NCI-H460 (cell line): ENCODE measurements around the gene LHX6. TPM values are rescaled to one million over a fixed set of nuclear protein-coding genes. Genes with fewer than 3 reads are reported as not detected.

Source experiments
- DNase-seq: peaks from one replicate; pipeline ENCODE4 v3.0.0-alpha.2; 2016; ENCODE audit warnings: low read depth; ENCODE audit errors: extremely low read depth
- total RNA-seq: library from RNA; depleted of rRNA; stranded (reverse); fragments of >200 nt; shearing (Covaris generic); gene quantifications from 2 replicates; pipeline ENCODE4 v1.2.3, GENCODE V29; 2014

LHX6 gene
- total RNA-seq, 1 experiment from 2014 or later: 0.10 TPM

DNA sequence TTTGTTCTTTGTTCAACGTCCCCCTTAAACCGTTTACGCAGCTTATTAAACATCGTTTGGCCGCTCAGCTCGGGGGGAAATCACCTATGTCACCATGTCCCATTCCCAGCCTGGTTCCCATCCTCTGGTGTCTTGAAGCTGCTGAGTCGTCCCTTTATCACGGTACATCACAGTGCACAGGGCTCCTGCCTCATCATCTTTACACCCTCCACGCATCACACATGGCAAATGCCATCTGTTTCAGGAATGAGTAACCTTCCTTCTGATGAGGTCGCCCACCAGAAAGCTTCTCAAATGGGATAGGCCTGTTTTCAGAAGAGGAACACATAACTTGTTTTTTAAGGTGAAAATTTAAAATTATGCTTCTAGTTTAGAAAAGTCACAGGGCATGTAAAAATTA lies 7.9 kb upstream of the LHX6 start:
- no peak for DNase-seq

- DNase-seq: no peak
Measured at GRCh38 chr9:122234022-122234748, 5.4 kb upstream of the LHX6 start.

GRCh38 chr9:122232796-122233306 lies 4.1 kb upstream of the LHX6 start:
- no peak for DNase-seq

DNA sequence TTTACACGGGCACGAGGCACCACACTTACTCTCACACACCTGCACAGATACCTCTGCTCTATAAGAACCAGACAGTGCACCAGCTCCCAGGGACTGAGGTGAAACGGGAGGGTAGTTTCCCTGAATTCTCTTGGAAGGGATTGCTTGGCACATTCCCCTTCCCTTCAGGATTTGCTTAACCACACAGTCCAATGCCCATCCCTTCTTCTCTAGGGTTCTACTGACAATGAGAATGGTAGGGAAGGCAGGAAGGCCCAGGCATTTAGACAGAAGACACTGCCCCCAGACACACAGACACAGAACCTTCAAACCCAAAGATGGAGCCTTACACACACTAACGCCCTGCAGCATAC lies 704 bp upstream of the LHX6 start:
- DNase-seq: no peak

DNA sequence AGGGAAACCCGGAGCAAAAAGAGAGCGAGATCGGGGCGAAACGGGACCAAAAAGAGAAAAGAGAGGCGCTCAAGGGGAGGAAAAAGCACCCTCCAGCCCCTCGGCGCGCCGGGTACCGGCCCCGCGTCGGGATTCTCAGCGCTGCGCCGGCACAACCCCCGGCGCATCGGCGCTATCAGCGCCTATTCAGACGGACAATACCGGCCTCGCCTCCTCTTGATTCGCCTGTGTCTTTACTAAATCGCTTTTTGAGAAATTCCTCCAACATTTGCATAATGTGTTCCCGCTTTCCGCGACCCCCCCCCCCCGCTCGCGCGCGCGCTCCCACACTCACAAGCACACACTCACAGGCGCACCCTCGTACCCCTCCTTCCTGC lies 578 bp downstream of the LHX6 start:
- no peak for DNase-seq

DNA sequence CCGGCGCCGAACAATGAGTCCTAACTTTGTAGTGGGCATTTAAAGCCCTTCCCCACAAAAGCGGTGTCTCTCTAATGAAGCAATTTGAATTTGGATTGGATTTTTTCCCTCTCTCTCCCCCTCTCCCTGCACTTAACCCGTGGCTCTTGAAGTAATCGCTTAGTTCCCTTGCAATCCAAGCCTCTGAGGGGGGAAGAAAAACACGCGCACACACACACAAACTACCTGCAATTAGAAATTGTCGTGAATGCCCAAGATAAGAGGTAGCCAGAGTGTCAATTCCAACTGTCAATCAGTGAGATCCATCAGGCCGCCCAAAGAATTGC lies 1.2 kb downstream of the LHX6 start:
- DNase-seq: no peak

GRCh38 chr9:122226758-122227574 lies 1.8 kb downstream of the LHX6 start:
- no peak for DNase-seq

DNA sequence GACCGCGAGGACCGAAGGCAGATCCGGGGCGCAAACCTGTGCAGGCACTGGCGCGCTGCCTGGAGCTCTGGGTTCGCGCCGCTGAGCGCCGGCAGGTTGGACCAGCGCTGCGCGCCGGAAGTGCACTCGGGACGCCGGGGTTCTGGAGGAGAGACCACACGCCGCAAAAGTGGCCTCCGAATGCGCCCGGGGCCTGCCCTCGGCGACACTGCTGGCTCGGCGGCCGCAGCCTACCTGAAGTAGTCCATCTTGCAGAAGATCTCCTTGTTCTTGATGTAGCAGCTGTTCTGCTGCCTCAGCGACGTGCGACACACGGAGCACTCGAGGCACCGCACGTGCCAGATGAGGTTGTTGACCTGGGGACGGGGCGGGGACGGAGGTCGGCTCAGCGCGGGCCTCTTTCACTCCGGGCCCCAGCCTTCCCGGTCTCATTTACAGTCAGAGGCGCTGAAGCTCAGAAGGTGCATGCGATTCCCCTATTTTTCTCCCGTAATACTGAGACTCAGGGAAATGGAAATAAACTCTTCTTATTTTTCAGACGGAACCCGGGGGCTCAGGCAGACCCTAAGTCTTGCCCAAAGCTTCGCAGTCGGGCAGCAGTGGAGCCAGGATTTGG lies 2.5 kb downstream of the LHX6 start:
- no peak for DNase-seq

- no peak for DNase-seq
Measured at GRCh38 chr9:122225312-122226141, 3.2 kb downstream of the LHX6 start.

DNA sequence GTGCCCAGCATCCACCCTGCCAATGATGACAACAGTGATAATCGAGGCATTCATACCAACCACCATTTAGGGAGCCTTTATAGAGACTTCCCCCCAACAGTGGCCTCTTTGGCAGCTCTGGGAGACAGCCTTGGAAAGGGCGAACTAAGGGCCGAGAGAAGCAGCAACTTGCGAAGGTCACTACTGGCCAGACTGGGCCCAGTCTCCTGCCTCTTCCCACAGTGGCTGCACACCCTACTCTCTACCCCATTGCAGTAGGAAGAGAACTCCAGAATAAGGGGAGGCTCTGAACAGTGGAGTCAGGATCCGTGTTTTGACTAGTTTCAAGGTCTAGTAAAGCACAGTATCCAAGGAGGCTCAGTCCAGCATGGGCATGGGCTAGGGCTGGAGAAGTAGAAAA lies 5.3 kb downstream of the LHX6 start:
- DNase-seq: no peak

DNA sequence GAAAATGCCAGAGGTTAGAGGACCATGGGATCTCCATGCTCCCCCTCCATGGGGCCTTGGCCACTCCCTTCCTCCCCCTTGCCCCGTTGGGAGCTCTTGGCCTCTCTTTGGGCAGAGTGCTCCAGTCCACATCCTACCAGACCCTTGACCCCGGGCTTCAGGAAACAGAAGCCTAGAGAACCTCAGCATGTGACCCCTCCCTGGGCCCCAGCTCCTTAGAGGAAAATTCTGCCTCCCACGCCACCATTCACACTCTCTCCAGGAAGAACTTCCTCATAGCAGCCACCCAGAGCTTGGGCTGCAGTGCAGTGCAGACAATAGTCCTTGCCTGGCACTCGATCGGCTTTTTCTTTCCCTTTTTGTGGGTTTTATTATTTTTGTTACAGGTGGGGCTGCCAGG lies 6.0 kb downstream of the LHX6 start:
- DNase-seq: no peak

DNA sequence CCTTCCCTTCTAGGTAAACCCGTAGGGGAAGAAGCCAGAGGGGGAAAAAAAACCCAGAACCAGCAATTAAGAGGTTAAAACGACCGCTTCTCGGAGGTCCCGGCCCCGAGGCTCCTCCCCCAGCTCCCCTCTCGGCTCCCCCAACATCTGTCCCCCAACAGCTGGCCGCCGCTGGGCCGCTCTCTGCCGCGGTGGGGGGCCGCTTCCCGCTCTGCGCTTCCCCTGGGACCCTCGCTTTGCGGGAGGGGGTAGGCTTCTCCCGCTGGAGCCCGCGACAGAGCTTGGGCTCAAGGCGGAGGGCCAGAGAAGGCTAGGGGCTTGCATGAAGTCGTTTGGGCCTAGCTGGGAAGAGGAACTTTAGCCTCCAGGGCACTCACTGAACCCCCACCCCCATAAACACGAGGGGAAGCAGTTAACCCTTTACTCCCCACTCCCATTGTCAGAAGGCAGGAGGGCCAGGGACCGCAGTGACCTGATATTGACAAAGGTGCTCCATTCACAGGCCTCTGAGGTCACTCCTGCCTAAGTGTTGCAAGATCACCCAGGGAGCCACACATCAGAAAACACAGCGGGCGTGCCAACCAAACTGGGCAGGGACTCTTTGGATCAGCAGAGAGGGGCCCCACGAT lies 7.5 kb downstream of the LHX6 start:
- DNase-seq: no peak

DNA sequence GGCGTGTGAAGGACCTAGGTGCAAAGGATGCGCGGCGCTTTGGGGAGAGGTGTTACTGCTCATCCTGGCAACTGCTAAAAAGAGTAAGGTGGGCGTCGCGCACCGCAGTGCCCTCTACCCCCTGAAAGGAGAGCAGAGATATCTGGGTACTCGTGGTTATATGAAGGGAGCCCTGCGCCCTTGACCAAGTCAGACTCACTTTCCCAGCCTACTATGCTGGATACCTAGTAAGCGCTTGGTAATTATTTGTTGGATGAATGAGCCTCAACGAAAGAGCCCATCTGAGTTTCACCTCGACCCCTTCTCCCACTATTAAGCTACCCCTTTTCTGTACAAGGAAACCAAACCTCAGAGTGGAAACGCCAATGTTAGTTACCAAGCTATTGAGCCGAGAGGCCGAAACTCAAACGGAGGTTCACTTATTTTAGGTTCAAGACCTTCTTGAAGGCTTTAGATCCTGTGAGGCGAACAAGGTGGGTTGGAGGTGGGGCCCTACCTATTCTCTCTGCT lies 8.0 kb downstream of the LHX6 start:
- no peak for DNase-seq

DNA sequence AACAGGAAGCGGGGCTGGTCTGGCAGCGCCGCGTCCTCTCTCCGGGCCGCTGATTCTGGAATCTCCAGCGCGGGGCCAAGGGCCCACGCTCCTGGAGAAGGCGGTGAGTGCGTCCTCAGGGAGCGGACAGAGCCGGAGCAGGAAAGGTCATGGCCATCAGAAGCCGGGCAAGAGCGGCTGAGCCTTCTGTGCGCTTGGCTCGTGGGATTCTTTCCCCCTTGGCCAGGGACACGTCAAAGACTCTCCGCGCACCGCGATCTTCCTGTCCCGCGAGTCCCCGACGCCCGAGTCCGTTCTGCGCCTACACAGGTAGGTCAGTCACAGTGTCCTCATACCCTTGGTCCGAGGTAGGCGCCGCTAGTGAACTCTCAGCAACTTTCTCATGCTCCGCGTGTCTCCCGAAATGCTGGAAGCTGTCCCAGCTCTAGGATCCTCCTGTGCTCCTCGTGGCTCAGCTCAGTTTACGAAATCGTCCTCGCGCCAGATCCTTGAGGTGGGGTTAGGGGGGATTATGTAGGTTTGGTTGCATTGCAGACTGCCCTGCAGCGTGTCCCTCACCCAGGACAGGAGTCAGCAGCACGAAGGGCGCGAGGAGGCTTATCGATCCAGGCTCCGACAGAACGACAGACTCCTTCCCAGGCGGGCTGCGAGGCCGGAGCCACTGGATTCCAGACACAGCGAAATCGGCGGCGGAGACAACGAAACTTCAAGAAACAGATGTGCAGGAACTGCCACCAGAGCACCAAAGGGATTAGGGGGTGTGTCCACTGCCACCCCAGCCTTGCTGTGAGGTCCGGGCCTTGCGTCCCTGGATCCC lies 8.7 kb downstream of the LHX6 start:
- no peak for DNase-seq

DNA sequence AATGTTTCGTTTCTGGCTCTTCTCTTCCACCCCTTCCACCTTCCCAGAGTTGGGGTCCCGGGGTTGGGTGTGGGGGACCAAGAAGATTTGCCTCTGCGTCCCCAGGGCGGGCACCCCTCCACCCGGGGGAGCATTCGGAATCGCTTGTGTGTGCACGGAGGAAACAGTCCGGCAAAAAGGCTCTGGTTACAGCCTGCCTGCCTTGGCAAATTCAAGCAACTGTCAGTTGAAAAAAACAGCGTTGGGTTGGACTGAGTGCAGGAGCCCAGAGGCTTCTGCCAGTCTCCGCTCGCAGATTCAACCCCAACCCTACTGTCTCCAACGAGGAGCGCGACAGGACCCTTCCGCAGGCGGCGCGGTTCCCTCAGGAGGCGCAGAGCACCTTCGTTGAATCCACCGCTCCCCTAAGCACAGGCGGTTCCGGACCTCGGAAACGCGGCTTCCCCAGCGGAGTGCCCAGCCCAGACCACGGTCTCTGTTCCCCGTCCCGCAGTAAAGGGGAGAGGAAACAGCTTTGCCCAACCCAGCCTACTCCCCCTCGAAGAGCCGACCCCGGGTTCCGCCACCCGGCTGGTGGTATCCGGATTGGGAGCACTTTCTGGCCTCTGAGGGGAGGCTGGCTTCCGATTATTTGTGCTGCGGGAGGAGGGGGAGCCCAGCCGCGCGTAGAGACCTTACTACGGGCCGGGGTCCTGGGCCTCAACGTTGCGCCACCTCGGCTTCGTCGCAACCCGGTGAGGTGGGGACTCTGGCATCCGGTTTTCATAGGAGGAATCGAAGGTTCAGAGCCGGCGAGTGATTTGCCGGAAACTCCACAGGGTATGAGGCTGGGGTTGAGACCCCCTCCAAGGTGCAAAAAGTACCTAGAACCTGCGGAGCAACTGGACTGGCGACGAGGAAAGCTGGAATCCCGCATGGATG lies 9.6 kb downstream of the LHX6 start:
- no peak for DNase-seq

DNA sequence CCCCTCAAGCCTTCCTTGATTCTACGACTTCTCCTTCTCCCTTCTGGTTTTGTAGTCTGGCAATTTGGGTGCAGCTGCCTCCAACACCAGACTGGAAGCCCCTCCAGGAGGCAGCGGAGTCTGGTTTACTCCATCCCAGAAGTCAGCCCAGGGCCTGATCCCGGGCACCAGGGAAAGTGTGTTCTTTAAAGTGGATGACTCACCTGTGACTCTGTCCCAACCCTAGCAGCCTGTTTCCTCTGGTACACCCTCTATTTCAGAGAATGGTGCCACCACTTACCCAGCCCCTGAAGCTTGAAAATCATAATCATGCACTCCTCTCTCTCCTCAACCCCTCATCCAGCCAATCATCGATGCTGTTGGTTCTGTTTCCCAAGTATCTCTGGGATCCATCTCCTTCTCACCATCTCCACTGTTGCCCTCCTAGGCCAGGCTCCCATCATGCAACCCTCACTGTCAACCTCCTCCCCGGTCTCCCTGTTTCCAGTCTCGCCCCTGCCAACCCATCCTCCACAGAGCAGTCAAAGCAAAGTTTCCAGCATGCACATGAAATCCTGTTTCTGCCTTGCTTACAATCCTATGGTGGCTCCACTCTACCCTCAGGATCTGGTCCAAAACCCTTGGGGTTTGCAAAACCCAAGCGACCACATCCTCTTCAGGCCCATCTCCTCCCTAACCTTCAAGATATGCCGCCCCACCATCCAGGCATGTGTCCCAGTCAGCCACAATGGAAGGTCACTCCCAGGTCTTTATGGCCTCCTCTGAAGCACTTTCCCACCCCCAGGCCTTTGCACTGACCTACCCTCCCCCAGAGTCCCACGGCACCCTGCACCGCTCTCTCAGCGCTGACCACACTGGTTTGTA lies 10.5 kb downstream of the LHX6 start:
- DNase-seq: no peak

GRCh38 chr9:122217640-122218039 lies 11.1 kb downstream of the LHX6 start:
- DNase-seq: no peak
